Keratinocyte (primary cell): ENCODE data around the gene ZNF593OS. TPM values are rescaled to one million over a fixed set of nuclear protein-coding genes. Genes with fewer than 3 reads are reported as not detected.

Experiments
- DNase-seq: peaks from one replicate; pipeline ENCODE4 v3.0.0-alpha.2; 2011; ENCODE audit warnings: low read depth, missing footprints, low spot score
- FAIRE-seq: peaks from 2 replicates; lab custom pipeline; 2011; peaks lifted over from hg19 to GRCh38; lab: Jason Lieb, UNC
- H2AFZ ChIP-seq: 2 replicates; pipeline ENCODE4 v1.6.0; 2012; ENCODE audit warnings: low read length, control low read depth, inconsistent platforms; ENCODE audit not compliant: control insufficient read depth
- H3K27ac ChIP-seq: 2 replicates; pipeline ENCODE4 v1.5.1; 2011; ENCODE audit warnings: low read length; ENCODE audit not compliant: control insufficient read depth, insufficient read depth
- H3K27me3 ChIP-seq: 3 replicates; pipeline ENCODE4 v1.6.0; 2011; ENCODE audit warnings: low read length; ENCODE audit not compliant: control insufficient read depth, insufficient read depth; ENCODE audit errors: extremely low read depth
- H3K36me3 ChIP-seq, 2 experiments: 2 replicates in 1 of 2; 3 replicates in 1 of 2; pipeline ENCODE4 v1.5.1; 2011; ENCODE audit warnings: low read length in 2 of 2, mild to moderate bottlenecking in 1 of 2; ENCODE audit not compliant: control insufficient read depth in 2 of 2, insufficient read depth in 2 of 2; ENCODE audit errors: extremely low read depth in 1 of 2
- H3K4me1 ChIP-seq: 3 replicates; pipeline ENCODE4 v1.5.1; 2011; ENCODE audit warnings: low read length; ENCODE audit not compliant: control insufficient read depth, insufficient read depth; ENCODE audit errors: extremely low read depth
- H3K4me2 ChIP-seq: 3 replicates; pipeline ENCODE4 v1.6.0; 2011; ENCODE audit warnings: low read depth, low read length; ENCODE audit not compliant: control insufficient read depth, insufficient read depth; ENCODE audit errors: extremely low read depth
- H3K4me3 ChIP-seq, 3 experiments: fragments of 200-600 bp in 1 of 3; sonication (generic) in 1 of 3; 2 replicates in 2 of 3; 3 replicates in 1 of 3; pipeline ENCODE4 v1.5.1; 2011 to 2016; ENCODE audit warnings: low read length in 3 of 3, mild to moderate bottlenecking in 3 of 3, control low read depth in 2 of 3, inconsistent platforms in 1 of 3, low read depth in 1 of 3, mixed read lengths in 1 of 3, mixed run types in 1 of 3, moderate library complexity in 1 of 3; ENCODE audit not compliant: control insufficient read depth in 2 of 3, insufficient read depth in 2 of 3; ENCODE audit errors: extremely low read depth in 1 of 3
- H3K79me2 ChIP-seq: 2 replicates; pipeline ENCODE4 v1.6.0; 2012; ENCODE audit warnings: low read length; ENCODE audit not compliant: control insufficient read depth, insufficient read depth
- H3K9ac ChIP-seq: 3 replicates; pipeline ENCODE4 v1.6.0; 2011; ENCODE audit warnings: low read length; ENCODE audit not compliant: control insufficient read depth, insufficient read depth; ENCODE audit errors: extremely low read depth
- H3K9me1 ChIP-seq: 3 replicates; pipeline ENCODE4 v1.6.0; 2011; ENCODE audit warnings: low read length; ENCODE audit not compliant: control insufficient read depth, insufficient read depth; ENCODE audit errors: extremely low read depth
- H3K9me3 ChIP-seq: 2 replicates; pipeline ENCODE4 v1.5.1; 2012; ENCODE audit warnings: low read depth, low read length; ENCODE audit not compliant: control insufficient read depth
- H4K20me1 ChIP-seq: 3 replicates; pipeline ENCODE4 v1.6.0; 2011; ENCODE audit warnings: low read length; ENCODE audit not compliant: control insufficient read depth, insufficient read depth; ENCODE audit errors: extremely low read depth
- CTCF ChIP-seq, 3 experiments: IDR thresholded peaks in 1 of 3; conservative IDR thresholded peaks in 1 of 3; optimal IDR thresholded peaks in 1 of 3; 2 replicates in 2 of 3; 3 replicates in 1 of 3; pipeline versions ENCODE3 to v1.5.1; 2011; ENCODE audit warnings: low read length in 3 of 3, mild to moderate bottlenecking in 3 of 3, moderate library complexity in 2 of 3, control low read depth in 1 of 3, inconsistent platforms in 1 of 3; ENCODE audit not compliant: insufficient read depth in 2 of 3; ENCODE audit errors: extremely low read depth in 1 of 3
- EZH2 ChIP-seq: IDR thresholded peaks from one replicate; pipeline ENCODE4 v1.6.1; 2012; ENCODE audit warnings: inconsistent platforms, mild to moderate bottlenecking, low read length, moderate library complexity
- dilution Hi-C: fragments of 300-500 bp; cut with MboI; formaldehyde crosslinking; loops from one replicate; pipeline ENCODE4 v1.7.0; 2020; ENCODE audit warnings: low sequenced_read_pairs; ENCODE audit not compliant: extremely low pct_ligation_motif_present
- polyA plus RNA-seq, 5 experiments: library from polyadenylated mRNA; depleted of rRNA in 3 of 5; stranded (reverse) in 3 of 5; stranded (forward) in 1 of 5; unstranded in 1 of 5; fragments of >200 nt; gene quantifications; 1 replicate in 1 of 5; 2 replicates in 3 of 5; 3 replicates in 1 of 5; pipeline versions ENCODE4 v1.2.1 to v1.2.3, GENCODE V29; 2011 to 2012; ENCODE audit warnings: missing spikeins in 2 of 5, low read depth in 1 of 5, low replicate concordance in 1 of 5

The ZNF593OS gene
- polyA plus RNA-seq, 1 donor (not counting 4 experiments of a cell fraction or from before 2014, with no cell fraction given) = not detected

- Histone ChIP-seq H3K27ac (no peak overlapping the region), H4K20me1 (no peaks in the 10 kb centered on the region), H3K4me1 (peaks cover 10% of the 10 kb centered on the region), H3K27me3 (no peaks in the 10 kb centered on the region), H3K4me2 (no peak overlapping the region), H3K36me3 (no peaks in the 10 kb centered on the region), H3K9ac (no peak overlapping the region), H3K4me3 (no peak overlapping the region), H2AFZ (no peak overlapping the region), H3K9me3 (no peaks in the 10 kb centered on the region), H3K79me2 (no peaks in the 10 kb centered on the region), H3K9me1 (no peaks in the 10 kb centered on the region)
- DNase-seq (no peak), FAIRE-seq (no peak)
- no peak for TF ChIP-seq EZH2
- TF ChIP-seq CTCF (optimal IDR thresholded peaks at IDR 0.05 in 1 of 3, IDR thresholded peaks at IDR 0.05 in 1 of 3, conservative IDR thresholded peaks at IDR 0.05 in 1 of 3; ENCODE audit: extremely low read depth in 1 of 3, insufficient read depth in 2 of 3, low read length in 3 of 3) = no peak
- dilution Hi-C loops = no loop called here
Measured at GRCh38 chr1:26197813-26198212, 26.2 kb upstream of the ZNF593OS start.

- H3K4me2 ChIP-seq = no peak overlapping the region
- H3K27me3 ChIP-seq = no peaks in the 10 kb centered on the region
- no peaks in the 10 kb centered on the region for H3K36me3 ChIP-seq
- no peak overlapping the region for H3K27ac ChIP-seq
- H3K4me3 ChIP-seq = no peak overlapping the region
- H2AFZ ChIP-seq = no peak overlapping the region
- FAIRE-seq (no peak), DNase-seq (no peak)
- H3K79me2 ChIP-seq = no peaks in the 10 kb centered on the region
- no peaks in the 10 kb centered on the region for H3K9me3 ChIP-seq
- no peak for TF ChIP-seq EZH2
- no peak for TF ChIP-seq CTCF (optimal IDR thresholded peaks at IDR 0.05 in 1 of 3, IDR thresholded peaks at IDR 0.05 in 1 of 3, conservative IDR thresholded peaks at IDR 0.05 in 1 of 3; ENCODE audit: extremely low read depth in 1 of 3, insufficient read depth in 2 of 3, low read length in 3 of 3)
- no peaks in the 10 kb centered on the region for H4K20me1 ChIP-seq
- no peak overlapping the region for H3K9ac ChIP-seq
- dilution Hi-C loops = no loop called here
- H3K9me1 ChIP-seq = no peaks in the 10 kb centered on the region
- H3K4me1 ChIP-seq = peaks cover 10% of the 10 kb centered on the region
Measured at GRCh38 chr1:26197301-26197700, 25.7 kb upstream of the ZNF593OS start.
